ENCODE results near the gene EIF4A2. TPM values are rescaled to one million over a fixed set of nuclear protein-coding genes. Genes with fewer than 3 reads are reported as not detected.

The EIF4A2 gene
- polyA plus RNA-seq, 1 of the 3 experiments (the other 2 are of a cell fraction) = 270 TPM

GRCh38 chr3:186783058-186783730 lies at the start of gene EIF4A2 (continued):
- 0 out of 2 replicates have a peak, but pooled peaks have one; percentile 20 for TF ChIP-seq FOXJ3 (CRISPR knock-in tag; IDR thresholded peaks at IDR 0.05)
- TF ChIP-seq, protein P1, sequence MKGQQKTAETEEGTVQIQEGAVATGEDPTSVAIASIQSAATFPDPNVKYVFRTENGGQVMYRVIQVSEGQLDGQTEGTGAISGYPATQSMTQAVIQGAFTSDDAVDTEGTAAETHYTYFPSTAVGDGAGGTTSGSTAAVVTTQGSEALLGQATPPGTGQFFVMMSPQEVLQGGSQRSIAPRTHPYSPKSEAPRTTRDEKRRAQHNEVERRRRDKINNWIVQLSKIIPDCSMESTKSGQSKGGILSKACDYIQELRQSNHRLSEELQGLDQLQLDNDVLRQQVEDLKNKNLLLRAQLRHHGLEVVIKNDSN (IDR thresholded peaks at IDR 0.05; ENCODE audit: borderline replicate concordance, low read depth) = no peak
- no peak for TF ChIP-seq SMC3 (IDR thresholded peaks at IDR 0.05; ENCODE audit: low read depth, low read length)
- TF ChIP-seq CHD2 (IDR thresholded peaks at IDR 0.05; ENCODE audit: low read length, partially characterized antibody) = peak; percentile 96
- peak; percentile 79 for TF ChIP-seq REST (IDR thresholded peaks at IDR 0.05; ENCODE audit: low read depth, low read length)
- TF ChIP-seq ELF1 (IDR thresholded peaks at IDR 0.05) = peak; percentile 24; the same call in 1 of the 2 replicates
- TF ChIP-seq NRF1 (IDR thresholded peaks at IDR 0.05; ENCODE audit: low read depth, low read length) = no peak

GRCh38 chr3:186742618-186743380 lies 40.6 kb upstream of the EIF4A2 start:
- DNase-seq = no peak
- no peak overlapping the region for H3K27ac ChIP-seq (ENCODE audit: low read depth in 2 of 2, low read length in 1 of 2)
- no peaks in the 10 kb centered on the region for H3K36me3 ChIP-seq (replicated peaks in 1 of 2; ENCODE audit: control insufficient read depth in 1 of 2, insufficient read depth in 2 of 2, low read length in 1 of 2)
- no peak overlapping the region for H3K9ac ChIP-seq
- no peak overlapping the region for H3K4me3 ChIP-seq (ENCODE audit: low read depth in 2 of 2, low read length in 1 of 2)
- no peaks in the 10 kb centered on the region for H3F3A ChIP-seq (replicated peaks; ENCODE audit: insufficient read depth)
- H3K9me2 ChIP-seq = no peaks in the 10 kb centered on the region
- no peaks in the 10 kb centered on the region for H3K79me2 ChIP-seq (ENCODE audit: insufficient read depth)
- TF ChIP-seq JUND (IDR thresholded peaks at IDR 0.05) = no peak
- no peak for TF ChIP-seq FOXJ3 (CRISPR knock-in tag; IDR thresholded peaks at IDR 0.05)
- TF ChIP-seq MXI1 (IDR thresholded peaks at IDR 0.05; ENCODE audit: low read depth, low read length) = no peak
- TF ChIP-seq, protein P1 (IDR thresholded peaks at IDR 0.05; ENCODE audit: borderline replicate concordance, low read depth) = no peak
- TF ChIP-seq, protein P2, sequence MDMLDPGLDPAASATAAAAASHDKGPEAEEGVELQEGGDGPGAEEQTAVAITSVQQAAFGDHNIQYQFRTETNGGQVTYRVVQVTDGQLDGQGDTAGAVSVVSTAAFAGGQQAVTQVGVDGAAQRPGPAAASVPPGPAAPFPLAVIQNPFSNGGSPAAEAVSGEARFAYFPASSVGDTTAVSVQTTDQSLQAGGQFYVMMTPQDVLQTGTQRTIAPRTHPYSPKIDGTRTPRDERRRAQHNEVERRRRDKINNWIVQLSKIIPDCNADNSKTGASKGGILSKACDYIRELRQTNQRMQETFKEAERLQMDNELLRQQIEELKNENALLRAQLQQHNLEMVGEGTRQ (IDR thresholded peaks at IDR 0.05; ENCODE audit: borderline replicate concordance, low read depth, low read length) = no peak
- no peak for TF ChIP-seq YY1 (IDR thresholded peaks at IDR 0.05; ENCODE audit: low read depth)
- no peak for TF ChIP-seq PBX3 (IDR thresholded peaks at IDR 0.05)
- no peak overlapping the region for H3K4me2 ChIP-seq
- H3K27me3 ChIP-seq (ENCODE audit: insufficient read depth) = no peaks in the 10 kb centered on the region
- no peaks in the 10 kb centered on the region for H4K20me1 ChIP-seq (ENCODE audit: insufficient read depth)
- CTCF ChIA-PET = interaction anchor here (1.1 kb wide), 1 partner anchor 128 kb away, joined by 3 read pairs; no protein-coding TSS in a partner anchor
- no peaks in the 10 kb centered on the region for H3K4me1 ChIP-seq (ENCODE audit: control insufficient read depth in 1 of 2, insufficient read depth in 2 of 2, low read depth in 1 of 2, low read length in 1 of 2)
- no peaks in the 10 kb centered on the region for H3K9me3 ChIP-seq
- 48% methylated on average over 7 of the region's 7 CpGs for WGBS (ENCODE audit: low lambda C conversion rate)
- H2AFZ ChIP-seq (ENCODE audit: low read depth) = no peak overlapping the region
- POLR2A ChIA-PET = no interaction called here
